Panc1 (cell line): ENCODE data around the gene SLC38A1.

Experiments used
- CTCF ChIP-seq: fragments of 450-650 bp; IDR thresholded peaks from 2 replicates; pipeline ENCODE4 v1.5.1; 2017; ENCODE audit warnings: mild to moderate bottlenecking
- POLR2AphosphoS5 ChIP-seq: IDR thresholded peaks from 2 replicates; pipeline ENCODE4 v1.6.1; 2012; ENCODE audit warnings: mild to moderate bottlenecking, low read depth, low read length, moderate library complexity

- no peak for TF ChIP-seq CTCF
- TF ChIP-seq POLR2AphosphoS5: no peak
Observed at GRCh38 chr12:46200551-46200950, 68.3 kb downstream of the SLC38A1 start.
